Stimulated activated memory B cell treated with anti-CD40 and anti-IgM and Interleukin-4, amounts not matched to agents 10 μg/mL and 1 μg/mL and 100 μg/mL, for 72 hours (primary cell): ENCODE data around the gene C12orf75.
"Not testable (repeated sequence)": the region's sequence is repeated elsewhere in the genome, so short reads cannot be mapped to it uniquely, and the experiment has no call there.

ENCODE experiments used
- ATAC-seq: fragments of 150-1000 bp; cut with Tn5 transposase; 2 replicates; pipeline ENCODE4 v1.10.0; 2021
- H3K27ac Mint-ChIP-seq: one replicate; pipeline ENCODE4 v1.8.0; 2022; ENCODE audit warnings: mild to moderate bottlenecking, mixed read lengths
- H3K27me3 Mint-ChIP-seq: one replicate; pipeline ENCODE4 v1.8.0; 2022; ENCODE audit warnings: mixed read lengths
- H3K36me3 Mint-ChIP-seq: one replicate; pipeline ENCODE4 v1.8.0; 2022; ENCODE audit warnings: mixed read lengths
- H3K4me1 Mint-ChIP-seq: one replicate; pipeline ENCODE4 v1.8.0; 2022; ENCODE audit warnings: mixed read lengths
- H3K4me3 Mint-ChIP-seq: one replicate; pipeline ENCODE4 v1.8.0; 2022; ENCODE audit warnings: mild to moderate bottlenecking, moderate library complexity, mixed read lengths
- H3K9me3 Mint-ChIP-seq: one replicate; pipeline ENCODE4 v1.8.0; 2022; ENCODE audit warnings: mixed read lengths

C12orf75 gene

DNA sequence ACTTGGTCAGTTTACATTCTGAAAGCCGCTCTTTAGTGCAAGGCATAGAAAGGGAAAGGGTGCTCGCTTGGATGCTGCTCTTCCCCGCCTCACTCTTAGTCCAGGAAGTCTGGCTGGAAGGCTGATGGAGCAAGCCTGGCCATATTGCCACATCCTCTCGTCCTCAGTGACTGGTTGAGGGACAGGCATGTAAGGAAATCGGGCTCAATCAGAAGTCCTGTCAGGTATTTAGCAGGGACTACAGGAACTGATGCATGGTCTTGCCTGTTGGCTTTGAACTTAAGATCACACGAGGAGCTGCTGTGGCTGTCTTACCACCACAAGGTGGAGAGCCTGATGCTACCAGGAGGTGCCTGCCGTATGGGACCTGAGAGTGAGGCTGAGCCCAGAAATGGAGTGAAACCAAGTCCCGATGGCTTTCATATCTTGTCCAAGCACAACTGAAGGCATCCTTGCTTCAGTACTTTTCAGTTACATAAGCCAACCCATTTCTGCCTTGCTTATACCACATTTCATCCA lies 10.7 kb upstream of the C12orf75 start:
- Mint-ChIP-seq H3K27ac (no peak overlapping the region), H3K4me1 (no peaks in the 10 kb centered on the region), H3K36me3 (no peaks in the 10 kb centered on the region), H3K27me3 (peaks cover 9% of the 10 kb centered on the region), H3K9me3 (no peaks in the 10 kb centered on the region), H3K4me3 (no peak overlapping the region)
- no peak for ATAC-seq

DNA sequence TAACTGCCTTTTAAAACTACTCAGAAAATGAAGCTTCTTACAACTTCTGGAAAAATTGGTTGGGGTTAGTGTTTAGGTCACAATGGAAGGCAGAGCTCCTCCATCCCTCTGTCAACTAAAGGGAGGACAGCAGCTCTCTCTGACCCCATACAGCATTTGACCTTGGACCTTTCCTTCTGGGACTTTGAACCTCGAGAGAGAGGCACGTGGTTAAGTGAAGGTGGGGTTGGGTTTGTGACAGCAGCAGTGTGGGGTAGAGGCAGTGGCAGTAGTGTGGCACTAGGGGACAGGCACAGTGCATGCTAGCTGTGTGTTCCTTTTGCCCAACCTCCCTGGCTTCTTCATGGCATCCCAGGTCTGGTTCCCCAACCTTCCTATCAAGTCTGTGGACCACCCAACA lies 9.4 kb upstream of the C12orf75 start:
- Mint-ChIP-seq H3K4me3 (no peak overlapping the region), H3K36me3 (no peaks in the 10 kb centered on the region), H3K4me1 (no peaks in the 10 kb centered on the region), H3K27me3 (peaks cover 9% of the 10 kb centered on the region), H3K9me3 (no peaks in the 10 kb centered on the region), H3K27ac (no peak overlapping the region)
- ATAC-seq: no peak

DNA sequence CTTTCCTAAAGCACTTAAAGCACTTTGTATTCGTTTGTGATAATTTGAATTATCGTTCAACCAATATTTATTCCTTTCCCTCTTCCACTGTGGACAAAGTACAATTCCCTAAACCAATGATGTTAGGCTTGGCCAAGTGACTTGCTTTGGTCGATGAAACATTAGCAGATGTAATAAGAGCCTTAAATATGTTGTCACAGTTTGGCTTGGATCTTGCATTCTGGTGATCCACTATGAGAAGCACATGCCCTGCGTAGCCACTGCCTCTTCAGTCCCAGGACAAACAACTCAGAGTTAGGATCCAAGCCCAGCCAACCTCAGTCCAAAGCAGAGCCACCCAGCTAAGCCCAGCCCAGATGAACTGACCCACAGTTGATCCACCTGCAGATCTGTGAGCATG lies 8.4 kb upstream of the C12orf75 start:
- no peaks in the 10 kb centered on the region for H3K9me3 Mint-ChIP-seq

DNA sequence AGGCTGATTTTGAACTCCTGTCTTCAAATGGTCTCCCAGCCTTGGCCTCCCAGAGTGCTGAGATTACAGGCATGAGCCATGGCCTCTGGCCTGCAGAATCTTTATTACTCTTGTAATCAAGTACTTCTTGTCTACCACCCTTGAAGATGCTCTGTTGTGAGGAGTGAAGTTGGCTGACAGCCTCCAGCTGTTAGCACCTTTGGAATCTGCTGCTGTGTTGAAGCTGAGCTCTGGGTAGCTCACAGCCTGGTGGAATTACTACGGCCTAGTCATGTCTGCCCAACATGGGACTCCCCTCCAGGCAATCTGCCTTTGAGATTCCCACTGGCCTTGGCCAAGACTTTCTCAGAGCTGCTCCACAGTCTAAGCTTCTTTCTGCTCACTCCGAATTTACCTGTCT lies 5.8 kb upstream of the C12orf75 start:
- Mint-ChIP-seq H3K4me3 (no peak overlapping the region), H3K36me3 (no peaks in the 10 kb centered on the region), H3K27me3 (no peaks in the 10 kb centered on the region), H3K9me3 (no peaks in the 10 kb centered on the region), H3K27ac (no peak overlapping the region), H3K4me1 (peaks cover 19% of the 10 kb centered on the region)
- ATAC-seq: no peak

More for the DNA sequence above, 8.4 kb upstream of the C12orf75 start:
- Mint-ChIP-seq H3K4me1 (peaks cover 4% of the 10 kb centered on the region), H3K4me3 (no peak overlapping the region), H3K36me3 (no peaks in the 10 kb centered on the region), H3K27me3 (peaks cover 2% of the 10 kb centered on the region), H3K27ac (no peak overlapping the region)
- no peak for ATAC-seq

DNA sequence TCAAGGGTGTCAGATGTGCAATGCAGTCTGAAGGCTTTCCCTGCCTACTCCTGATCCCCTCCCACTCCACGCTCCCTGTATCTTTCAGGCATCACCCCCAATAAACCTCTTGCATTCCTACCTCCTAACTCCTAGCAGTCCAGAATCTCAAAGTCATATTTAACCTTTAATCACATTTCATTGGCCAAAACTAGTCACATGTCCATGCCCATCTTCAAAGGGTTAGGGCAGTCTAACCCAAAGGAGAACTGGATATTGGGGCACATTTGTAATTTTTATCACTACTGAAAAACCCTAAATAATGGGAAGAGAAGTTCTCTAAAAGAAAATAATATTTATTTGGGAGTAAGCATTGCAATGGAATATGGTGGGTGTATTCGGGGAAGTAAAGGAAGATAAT lies 5.4 kb upstream of the C12orf75 start:
- no peak overlapping the region for H3K4me3 Mint-ChIP-seq
- H3K27ac Mint-ChIP-seq: no peak overlapping the region
- no peak for ATAC-seq
- H3K4me1 Mint-ChIP-seq: peaks cover 23% of the 10 kb centered on the region
- no peaks in the 10 kb centered on the region for H3K36me3 Mint-ChIP-seq
- no peaks in the 10 kb centered on the region for H3K27me3 Mint-ChIP-seq
- H3K9me3 Mint-ChIP-seq: no peaks in the 10 kb centered on the region

DNA sequence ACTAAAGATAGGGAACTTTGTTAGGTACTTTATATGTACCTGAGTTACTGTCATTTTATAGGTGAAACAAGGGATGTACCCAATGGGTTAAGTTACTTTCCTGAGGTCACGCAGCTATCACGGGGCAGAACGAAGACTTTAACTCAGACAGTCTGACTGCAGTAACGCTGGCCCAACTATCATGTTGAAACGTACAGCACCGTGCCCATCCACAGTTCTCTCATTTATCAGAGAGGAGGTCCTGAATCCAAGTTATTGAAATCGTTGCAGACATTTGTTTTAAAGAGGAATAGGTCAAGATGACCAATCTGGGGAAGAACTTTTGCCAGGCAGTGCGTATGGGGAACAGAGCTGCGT lies 587 bp upstream of the C12orf75 start:
- Mint-ChIP-seq H3K9me3 (no peaks in the 10 kb centered on the region), H3K4me1 (peaks cover 46% of the 10 kb centered on the region), H3K27me3 (no peaks in the 10 kb centered on the region), H3K4me3 (peak overlapping the region; percentile 84), H3K27ac (peak overlapping the region; percentile 36), H3K36me3 (no peaks in the 10 kb centered on the region)
- peak; percentile 28 for ATAC-seq

DNA sequence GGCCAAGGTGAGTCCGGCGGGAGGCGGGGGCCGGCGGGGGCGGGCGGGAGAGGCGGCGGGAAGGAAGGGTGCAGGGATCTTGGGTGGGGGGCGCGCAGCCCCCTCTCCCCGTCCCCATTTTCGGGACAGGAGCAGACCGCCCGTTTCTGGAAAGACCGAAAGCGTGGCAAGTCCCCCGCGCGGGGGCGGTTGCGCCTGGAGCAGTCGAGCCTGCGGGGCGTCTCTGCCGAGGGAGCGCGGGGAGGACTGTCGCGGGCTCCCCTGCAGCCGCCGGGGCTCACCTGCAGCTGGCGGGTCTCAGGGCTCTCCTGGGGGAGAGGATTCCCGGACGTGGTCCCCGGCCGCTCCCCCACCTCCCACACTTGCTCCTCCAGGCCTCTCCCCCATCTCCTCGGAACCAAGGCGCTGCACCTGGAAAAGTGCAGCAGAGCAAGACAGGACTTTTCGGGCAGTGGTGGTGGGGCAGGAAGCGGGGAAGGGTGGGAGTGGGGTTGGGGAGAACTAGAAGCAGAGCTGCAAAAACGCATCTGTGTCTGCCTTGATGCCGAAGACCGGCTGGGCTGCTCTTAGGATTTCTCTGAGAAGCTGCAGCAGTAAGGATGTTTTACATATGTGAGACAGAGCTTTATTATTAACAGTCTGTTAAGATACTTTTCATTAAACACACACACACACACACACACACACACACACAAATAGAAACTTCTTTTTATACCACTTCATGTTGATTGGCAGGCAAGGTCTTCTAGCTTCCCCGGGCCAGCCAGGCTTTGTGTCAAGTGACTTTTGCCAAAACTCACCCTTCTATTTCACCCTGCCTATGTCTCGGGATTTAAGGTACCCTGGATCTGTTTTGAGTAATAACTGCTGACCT lies 677 bp downstream of the C12orf75 start:
- peak; percentile 31 for ATAC-seq
- peak overlapping the region; percentile 31 for H3K27ac Mint-ChIP-seq
- peaks cover 55% of the 10 kb centered on the region for H3K4me1 Mint-ChIP-seq
- H3K9me3 Mint-ChIP-seq: no peaks in the 10 kb centered on the region
- H3K36me3 Mint-ChIP-seq: peaks cover under 1% of the 10 kb centered on the region
- H3K4me3 Mint-ChIP-seq: peak overlapping the region; percentile 73
- no peaks in the 10 kb centered on the region for H3K27me3 Mint-ChIP-seq

DNA sequence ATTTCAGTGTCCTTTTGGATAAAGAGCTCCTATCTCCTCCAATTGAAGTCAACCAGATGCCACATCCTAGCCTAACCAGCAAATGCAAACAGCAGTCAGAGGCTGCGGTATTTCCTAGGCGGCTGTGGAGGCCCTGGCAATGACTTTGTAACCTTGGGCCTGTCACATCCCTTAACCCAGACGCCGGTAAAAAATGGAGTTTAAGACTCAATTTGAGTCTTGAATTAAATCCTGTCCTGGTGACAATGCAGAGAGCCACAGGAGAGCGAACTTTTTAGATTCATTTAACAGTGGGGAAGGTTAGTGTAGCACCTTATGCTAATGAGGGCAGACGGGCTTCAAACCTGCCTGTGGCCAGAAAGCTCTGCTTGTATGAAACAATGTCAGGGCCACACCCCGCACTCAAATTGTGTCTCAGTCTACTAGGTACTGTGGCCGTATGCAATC lies 1.3 kb downstream of the C12orf75 start:
- Mint-ChIP-seq H3K9me3 (no peaks in the 10 kb centered on the region), H3K4me3 (peak overlapping the region; percentile 73), H3K27ac (peak overlapping the region; percentile 31), H3K4me1 (peaks cover 58% of the 10 kb centered on the region), H3K36me3 (peaks cover 6% of the 10 kb centered on the region), H3K27me3 (no peaks in the 10 kb centered on the region)
- no peak for ATAC-seq

DNA sequence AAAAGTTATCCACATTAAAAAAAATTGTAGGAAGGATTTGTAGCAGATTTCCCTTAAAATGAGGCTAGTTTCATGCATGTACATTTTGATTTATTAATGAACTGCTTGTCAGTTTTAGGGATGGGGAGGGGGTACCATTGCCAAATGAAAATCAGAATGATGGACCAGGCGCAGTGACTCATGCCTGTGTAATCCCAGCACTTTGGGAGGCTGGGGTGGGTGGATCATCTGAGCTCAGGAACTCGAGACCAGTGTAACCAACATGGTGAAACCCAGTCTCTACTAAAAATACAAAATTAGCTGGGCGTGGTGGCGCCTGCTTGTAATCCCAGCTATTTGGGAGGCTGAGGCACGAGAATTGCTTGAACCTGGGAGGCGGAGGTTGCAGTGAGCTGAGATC lies 1.8 kb downstream of the C12orf75 start:
- H3K4me1 Mint-ChIP-seq: peaks cover 54% of the 10 kb centered on the region
- not testable (repeated sequence) for H3K27me3 Mint-ChIP-seq, H3K9me3 Mint-ChIP-seq, H3K27ac Mint-ChIP-seq, H3K36me3 Mint-ChIP-seq, ATAC-seq
- H3K4me3 Mint-ChIP-seq: peak overlapping the region; percentile 73

DNA sequence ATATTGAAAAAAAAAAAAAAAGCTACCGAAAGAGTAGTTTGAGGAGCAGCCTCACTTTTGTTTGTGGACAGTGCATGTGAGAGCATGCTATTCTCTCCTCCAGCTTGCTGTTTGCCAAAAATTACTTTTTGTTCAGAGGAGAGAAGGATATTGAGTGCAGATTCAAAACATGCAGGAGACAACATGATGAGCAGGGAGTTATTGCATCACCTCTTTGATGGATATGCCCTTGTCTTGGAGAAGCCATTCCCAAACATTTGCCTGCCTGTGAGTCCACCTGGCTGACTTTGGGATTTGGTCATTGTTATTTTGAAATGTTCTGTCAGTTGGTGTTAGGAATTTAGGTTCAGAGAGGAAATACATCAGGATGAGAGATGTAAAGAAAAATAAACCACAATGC lies 2.4 kb downstream of the C12orf75 start:
- no peaks in the 10 kb centered on the region for H3K9me3 Mint-ChIP-seq
- H3K36me3 Mint-ChIP-seq: peaks cover 6% of the 10 kb centered on the region
- H3K4me1 Mint-ChIP-seq: peaks cover 47% of the 10 kb centered on the region
- no peak overlapping the region for H3K4me3 Mint-ChIP-seq
- H3K27me3 Mint-ChIP-seq: no peaks in the 10 kb centered on the region
- no peak overlapping the region for H3K27ac Mint-ChIP-seq
- no peak for ATAC-seq

DNA sequence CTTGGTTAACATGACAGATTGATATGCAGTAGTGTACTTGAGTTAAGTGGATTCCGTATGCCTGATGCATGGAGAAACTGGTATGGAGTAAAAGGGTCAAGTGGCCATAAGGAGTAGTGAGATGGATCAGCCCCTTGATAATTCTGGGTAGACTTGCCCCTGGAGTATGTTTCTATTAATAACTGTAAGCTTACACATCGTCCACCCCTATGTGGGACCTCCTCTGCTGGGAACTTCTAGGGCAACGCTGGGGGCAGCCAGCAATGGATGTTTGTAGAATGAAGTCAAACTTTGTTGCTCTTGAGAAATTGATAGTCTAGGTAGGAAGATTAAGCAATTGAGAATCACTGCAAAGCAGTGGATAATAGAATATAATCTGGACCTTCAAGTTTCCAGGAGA lies 3.5 kb downstream of the C12orf75 start:
- no peak overlapping the region for H3K27ac Mint-ChIP-seq
- peaks cover 41% of the 10 kb centered on the region for H3K4me1 Mint-ChIP-seq
- no peak for ATAC-seq
- no peaks in the 10 kb centered on the region for H3K9me3 Mint-ChIP-seq
- no peaks in the 10 kb centered on the region for H3K27me3 Mint-ChIP-seq
- peaks cover 6% of the 10 kb centered on the region for H3K36me3 Mint-ChIP-seq
- no peak overlapping the region for H3K4me3 Mint-ChIP-seq

DNA sequence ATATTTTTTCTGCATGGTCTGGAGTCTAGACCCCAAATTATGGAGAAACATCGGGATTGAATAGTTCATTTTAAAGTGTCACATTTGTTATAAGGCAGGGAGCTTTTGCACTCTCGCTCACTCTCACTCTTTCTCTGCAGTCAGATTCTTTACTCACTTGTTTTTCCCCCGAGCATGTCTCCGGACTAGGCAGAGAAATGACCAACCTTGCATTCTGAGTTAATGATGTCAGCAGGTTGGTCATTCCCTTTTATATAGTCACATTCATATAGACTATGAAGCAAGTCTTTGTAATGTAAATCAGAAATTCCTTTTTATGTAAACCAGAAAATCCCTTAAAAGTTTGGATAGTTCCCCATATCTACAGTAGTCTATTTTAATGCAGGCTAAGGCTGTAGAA lies 4.1 kb downstream of the C12orf75 start:
- Mint-ChIP-seq H3K9me3 (no peaks in the 10 kb centered on the region), H3K27me3 (no peaks in the 10 kb centered on the region), H3K36me3 (peaks cover 6% of the 10 kb centered on the region), H3K27ac (no peak overlapping the region), H3K4me3 (no peak overlapping the region), H3K4me1 (peaks cover 41% of the 10 kb centered on the region)
- ATAC-seq: no peak

DNA sequence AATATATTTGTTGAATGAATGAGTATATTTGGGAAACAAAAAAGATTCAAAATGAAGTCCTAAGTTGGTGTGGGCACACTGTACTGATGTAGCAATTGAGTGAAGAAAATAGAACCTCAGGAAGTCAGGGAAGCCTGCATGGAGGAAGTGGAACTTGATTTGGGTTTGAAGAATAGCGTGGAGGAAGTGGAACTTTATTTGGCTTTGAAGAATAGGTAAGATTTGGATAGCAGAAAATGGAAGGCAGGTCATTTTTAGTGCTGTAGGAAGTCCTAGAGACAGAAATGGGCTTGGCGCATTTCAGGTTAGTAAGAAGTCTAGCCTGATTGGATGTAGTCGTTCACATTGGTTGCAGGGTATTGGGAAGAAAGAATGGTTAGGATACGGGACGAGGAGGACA lies 5.4 kb downstream of the C12orf75 start:
- Mint-ChIP-seq H3K4me3 (no peak overlapping the region), H3K27ac (no peak overlapping the region), H3K36me3 (peaks cover 12% of the 10 kb centered on the region), H3K9me3 (peaks cover 5% of the 10 kb centered on the region), H3K4me1 (peaks cover 35% of the 10 kb centered on the region), H3K27me3 (no peaks in the 10 kb centered on the region)
- ATAC-seq: no peak

DNA sequence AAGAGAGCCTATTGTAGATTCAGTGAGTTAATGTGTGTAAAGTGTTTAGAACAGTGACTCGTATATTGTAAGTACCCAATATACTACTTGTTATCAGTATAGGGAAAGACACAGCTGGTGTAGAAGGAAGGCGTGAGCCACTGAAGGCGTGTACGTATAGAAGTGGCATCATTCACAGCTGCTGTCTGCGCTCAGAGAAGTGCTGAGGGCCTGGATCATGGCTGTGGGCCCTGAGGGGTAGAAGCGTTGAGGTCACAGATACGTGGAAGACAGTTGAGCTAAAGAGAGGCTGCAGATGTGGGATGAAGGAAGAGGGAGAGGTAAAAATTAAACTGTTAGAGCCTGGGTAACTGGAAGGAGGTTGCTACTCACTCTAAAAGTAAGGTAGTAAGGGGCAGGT lies 5.9 kb downstream of the C12orf75 start:
- Mint-ChIP-seq H3K9me3 (peaks cover 5% of the 10 kb centered on the region), H3K36me3 (peaks cover 13% of the 10 kb centered on the region), H3K4me1 (peaks cover 34% of the 10 kb centered on the region), H3K4me3 (no peak overlapping the region), H3K27me3 (no peaks in the 10 kb centered on the region), H3K27ac (peak overlapping the region; percentile 5)
- no peak for ATAC-seq

DNA sequence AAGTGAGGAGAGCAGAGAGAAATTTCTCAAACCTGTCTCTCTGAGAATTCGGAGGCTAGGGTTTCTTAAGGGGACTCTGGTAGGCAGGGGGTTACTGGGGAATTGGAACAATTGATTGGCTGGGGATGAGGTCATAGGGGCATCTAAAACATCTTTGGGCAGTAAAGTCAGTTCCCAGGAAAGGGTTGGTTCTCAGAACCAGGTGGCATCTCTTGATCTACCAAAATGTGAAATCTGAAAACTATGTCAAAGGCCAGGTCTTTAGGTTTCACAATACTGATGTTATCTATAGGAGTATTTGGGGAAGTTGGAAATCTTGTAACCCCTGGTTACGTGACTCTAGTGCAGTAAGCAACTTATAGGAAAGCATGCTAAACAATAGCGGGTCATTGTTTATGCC lies 6.9 kb downstream of the C12orf75 start:
- ATAC-seq: peak; percentile 50
- H3K9me3 Mint-ChIP-seq: peaks cover 10% of the 10 kb centered on the region
- no peaks in the 10 kb centered on the region for H3K27me3 Mint-ChIP-seq
- no peak overlapping the region for H3K4me3 Mint-ChIP-seq
- H3K36me3 Mint-ChIP-seq: peaks cover 20% of the 10 kb centered on the region
- no peak overlapping the region for H3K27ac Mint-ChIP-seq
- peaks cover 24% of the 10 kb centered on the region for H3K4me1 Mint-ChIP-seq

DNA sequence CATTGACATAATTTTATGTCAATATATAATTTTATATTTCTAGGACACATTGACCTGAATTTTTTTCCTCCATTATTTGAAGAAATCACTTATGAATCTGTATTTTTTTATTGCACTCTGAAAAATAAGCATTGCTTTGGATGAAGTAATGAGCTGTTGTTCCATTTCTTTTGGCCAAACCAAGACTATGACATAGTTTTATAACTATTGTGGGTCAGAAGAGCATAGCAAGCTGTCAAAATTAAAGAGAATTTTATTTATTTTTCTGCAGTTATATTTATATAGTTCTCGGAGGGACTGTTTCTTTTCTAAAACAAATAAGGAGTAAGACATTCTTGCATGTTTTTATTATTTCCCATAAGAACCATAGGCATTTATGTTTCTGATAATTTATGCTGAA lies 8.5 kb downstream of the C12orf75 start:
- H3K9me3 Mint-ChIP-seq: peaks cover 10% of the 10 kb centered on the region
- no peak overlapping the region for H3K4me3 Mint-ChIP-seq
- no peaks in the 10 kb centered on the region for H3K27me3 Mint-ChIP-seq
- H3K4me1 Mint-ChIP-seq: peaks cover 14% of the 10 kb centered on the region
- H3K36me3 Mint-ChIP-seq: peaks cover 20% of the 10 kb centered on the region
- no peak for ATAC-seq
- no peak overlapping the region for H3K27ac Mint-ChIP-seq
